GM18499 (cell line): ENCODE results near the gene ARHGEF19.

Experiments used
- ATAC-seq: cut with Tn5 transposase; IDR thresholded peaks from one replicate; pipeline ENCODE4 v1.9.1; 2021; ENCODE audit warnings: moderate number of reproducible peaks; ENCODE audit not compliant: insufficient read depth, unreplicated experiment

ARHGEF19 gene

GRCh38 chr1:16245476-16246196, 33.2 kb upstream of the ARHGEF19 start:
- ATAC-seq: no peak

DNA sequence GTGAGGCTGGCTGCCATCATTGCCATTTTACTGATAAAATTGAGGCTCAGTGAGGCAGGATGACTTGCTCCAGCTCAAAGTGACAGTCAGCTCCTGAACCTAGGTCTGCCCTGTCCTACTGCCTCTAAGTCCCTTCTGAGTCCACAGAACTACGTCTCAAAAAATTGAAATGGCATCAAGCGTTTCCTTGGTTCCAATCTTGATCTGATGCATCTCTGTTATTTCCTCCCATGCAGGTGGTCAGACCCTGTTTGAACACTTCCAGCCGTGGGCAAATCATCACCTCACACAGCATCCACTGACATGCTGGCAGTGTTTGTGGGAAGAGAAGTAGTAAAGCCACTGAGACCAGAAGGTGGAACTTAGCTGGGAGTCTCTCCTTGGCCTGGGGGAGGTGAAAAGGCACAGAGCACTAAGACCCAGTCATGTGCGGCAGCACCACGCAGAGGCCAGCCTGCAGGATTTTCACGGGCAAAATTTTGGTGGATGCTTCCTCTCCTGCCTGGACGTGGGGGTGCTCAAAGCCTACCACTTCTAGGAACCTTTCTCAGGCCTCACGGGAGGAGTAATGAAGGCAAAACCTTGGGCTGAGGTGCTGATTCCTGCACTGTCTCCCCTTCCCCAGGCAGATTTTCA, 32.3 kb upstream of the ARHGEF19 start:
- ATAC-seq: no peak

DNA sequence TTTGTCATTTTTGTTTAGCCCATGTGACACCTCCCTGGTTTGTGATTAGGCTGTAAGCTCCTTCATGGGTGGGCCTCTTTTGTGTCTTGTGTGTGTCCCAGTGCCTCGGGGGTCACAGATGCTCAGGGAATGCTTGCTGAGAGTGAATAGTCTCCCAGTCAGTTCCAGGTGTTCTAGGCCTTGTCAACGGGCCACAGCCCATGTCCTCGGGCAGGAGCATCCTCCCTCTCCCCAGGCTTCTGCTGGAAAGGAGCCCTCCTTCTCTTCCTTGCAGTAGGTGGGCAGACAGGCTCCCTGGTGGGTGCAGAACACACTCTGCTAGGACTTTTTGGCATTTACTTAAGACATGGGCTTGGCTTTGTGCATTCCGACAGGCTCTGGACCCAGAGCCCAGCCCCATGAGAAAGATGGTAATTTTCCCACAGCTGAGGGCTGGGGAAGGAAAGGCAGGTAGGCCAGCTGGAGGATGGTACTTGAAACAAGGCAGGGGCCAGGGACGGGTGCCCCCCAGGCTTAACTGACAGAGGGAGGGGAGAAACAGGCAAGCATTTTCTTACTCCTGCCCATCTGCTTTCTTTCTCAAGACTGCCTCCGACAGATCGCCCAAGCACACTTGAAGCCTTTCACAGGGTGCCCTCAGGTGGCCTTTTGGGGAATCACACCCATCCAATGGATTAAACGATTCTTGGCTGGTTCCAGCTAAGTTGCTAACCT, 31.6 kb upstream of the ARHGEF19 start:
- no peak for ATAC-seq

DNA sequence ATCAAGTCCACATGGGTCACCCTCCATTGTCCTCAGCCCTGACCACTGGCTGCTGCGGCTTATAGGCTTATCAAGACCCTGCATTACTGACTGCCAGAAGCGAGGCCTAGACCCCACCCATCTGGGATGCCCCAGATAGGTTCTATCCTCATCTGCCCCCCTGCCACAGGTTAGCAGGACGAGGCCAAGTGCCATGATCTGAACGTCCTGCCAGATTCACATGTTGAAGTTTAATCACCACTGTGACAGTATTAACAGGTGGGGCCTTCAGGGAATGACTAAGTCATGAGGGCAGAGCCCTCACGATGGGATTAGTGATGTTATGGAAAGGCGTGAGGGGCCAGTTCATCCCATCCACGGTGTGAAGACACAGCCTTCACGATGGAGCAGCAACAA, 30.8 kb upstream of the ARHGEF19 start:
- no peak for ATAC-seq

DNA sequence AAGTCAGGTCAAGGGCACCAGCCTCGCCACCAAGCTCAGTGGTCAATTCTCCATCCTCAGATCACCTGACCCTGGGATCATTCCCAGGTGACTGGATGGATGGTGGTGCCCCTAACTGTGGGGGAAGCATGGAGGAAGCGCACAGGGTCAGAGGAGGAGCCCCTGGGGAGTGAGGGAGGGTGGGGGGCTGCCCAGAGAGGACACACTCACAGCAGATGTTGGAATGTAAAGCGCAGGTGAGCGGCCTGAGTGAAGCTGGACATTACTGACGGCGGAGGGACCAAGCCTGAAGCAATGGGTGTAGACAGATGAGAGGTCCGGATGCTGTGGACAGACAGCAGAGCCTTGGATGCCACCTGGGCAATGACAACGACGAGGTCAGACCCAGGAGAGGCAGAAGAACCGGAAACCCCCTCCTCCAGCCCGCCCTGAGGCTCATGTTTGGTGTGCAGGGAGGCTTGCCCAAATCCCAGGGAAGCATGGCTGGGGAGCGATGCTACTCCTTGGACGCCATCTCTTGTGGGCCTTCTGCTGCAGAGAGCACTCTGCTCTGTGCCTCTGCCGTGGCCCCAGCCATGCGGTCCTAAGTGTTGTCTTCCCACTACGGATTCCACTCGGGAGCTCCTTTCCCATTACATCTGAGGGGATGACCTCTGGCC, 30.2 kb upstream of the ARHGEF19 start:
- no peak for ATAC-seq

- ATAC-seq: no peak
Observed at GRCh38 chr1:16241221-16241708, 28.8 kb upstream of the ARHGEF19 start.

- ATAC-seq: no peak
Observed at GRCh38 chr1:16239972-16240491, 27.6 kb upstream of the ARHGEF19 start.

DNA sequence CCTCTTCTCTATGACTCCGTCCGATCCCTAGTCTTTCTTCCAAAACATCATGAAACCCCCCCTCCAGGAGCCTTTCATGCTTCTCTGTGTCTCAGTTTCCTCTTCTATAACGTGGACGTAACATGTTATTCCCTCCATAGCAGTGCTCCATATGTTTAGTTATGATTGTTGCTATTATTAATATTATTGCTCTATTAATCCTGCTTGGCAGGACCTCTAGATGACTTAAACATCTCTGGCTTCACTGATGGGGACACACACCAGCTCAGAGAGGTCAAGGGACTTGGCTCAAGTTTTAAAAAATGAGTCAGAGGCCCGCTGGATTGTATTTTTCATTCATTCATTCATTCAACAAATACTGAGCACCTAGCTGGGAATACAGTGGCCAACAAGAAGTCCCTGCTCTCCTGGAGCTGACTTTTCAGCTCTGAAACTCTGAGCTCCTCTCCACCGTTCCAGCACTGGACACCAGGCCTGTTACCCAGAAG, 24.9 kb upstream of the ARHGEF19 start:
- ATAC-seq: no peak

GRCh38 chr1:16236511-16237342, 24.3 kb upstream of the ARHGEF19 start, which contains the start of gene CPLANE2:
TSS of gene CPLANE2 (minus strand) at chr1:16237183. CDS start at chr1:16236742, 441 bp downstream.
- ATAC-seq: no peak

GRCh38 chr1:16235944-16236510, 23.6 kb upstream of the ARHGEF19 start:
- ATAC-seq: no peak

GRCh38 chr1:16235347-16235746, 22.9 kb upstream of the ARHGEF19 start:
- no peak for ATAC-seq

DNA sequence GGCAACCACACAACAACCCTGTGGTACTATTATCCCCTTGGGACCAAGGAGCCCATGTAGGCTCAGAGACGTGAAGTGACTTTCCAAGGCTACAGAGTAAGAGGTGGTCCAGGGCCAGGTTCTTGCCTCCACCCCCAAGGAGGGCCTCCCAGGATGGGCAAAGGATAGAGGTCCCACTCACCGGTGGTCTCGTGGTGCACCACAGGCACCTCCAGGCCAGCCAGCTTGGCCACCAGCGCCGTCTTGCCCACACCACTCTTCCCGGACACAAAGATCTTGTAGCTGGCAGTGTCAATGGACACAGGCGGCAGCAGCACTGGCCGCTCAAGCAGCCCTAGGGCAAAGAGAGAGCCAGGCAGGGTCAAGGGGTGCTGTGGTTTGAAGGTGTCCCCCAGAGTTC, 21.0 kb upstream of the ARHGEF19 start:
- ATAC-seq: no peak

DNA sequence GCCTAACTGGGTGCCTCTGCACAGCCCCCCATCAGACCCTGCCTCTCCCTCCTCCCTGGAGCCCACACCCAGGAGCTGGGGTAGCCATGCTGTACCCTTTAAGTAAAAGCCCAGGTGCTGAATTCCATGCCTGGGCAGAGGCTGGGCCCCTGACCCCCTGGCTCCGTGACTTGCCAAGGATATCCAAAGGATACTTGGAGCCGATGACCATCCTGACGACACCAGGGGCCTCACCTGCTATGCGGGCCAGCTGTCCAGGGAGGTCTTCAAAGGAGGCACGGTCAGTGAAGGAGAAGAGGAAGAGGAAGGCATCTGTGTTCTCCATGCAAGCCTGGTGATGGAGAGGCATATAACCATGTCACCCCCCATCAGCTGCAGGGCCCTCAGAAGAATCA, 19.9 kb upstream of the ARHGEF19 start:
- no peak for ATAC-seq

DNA sequence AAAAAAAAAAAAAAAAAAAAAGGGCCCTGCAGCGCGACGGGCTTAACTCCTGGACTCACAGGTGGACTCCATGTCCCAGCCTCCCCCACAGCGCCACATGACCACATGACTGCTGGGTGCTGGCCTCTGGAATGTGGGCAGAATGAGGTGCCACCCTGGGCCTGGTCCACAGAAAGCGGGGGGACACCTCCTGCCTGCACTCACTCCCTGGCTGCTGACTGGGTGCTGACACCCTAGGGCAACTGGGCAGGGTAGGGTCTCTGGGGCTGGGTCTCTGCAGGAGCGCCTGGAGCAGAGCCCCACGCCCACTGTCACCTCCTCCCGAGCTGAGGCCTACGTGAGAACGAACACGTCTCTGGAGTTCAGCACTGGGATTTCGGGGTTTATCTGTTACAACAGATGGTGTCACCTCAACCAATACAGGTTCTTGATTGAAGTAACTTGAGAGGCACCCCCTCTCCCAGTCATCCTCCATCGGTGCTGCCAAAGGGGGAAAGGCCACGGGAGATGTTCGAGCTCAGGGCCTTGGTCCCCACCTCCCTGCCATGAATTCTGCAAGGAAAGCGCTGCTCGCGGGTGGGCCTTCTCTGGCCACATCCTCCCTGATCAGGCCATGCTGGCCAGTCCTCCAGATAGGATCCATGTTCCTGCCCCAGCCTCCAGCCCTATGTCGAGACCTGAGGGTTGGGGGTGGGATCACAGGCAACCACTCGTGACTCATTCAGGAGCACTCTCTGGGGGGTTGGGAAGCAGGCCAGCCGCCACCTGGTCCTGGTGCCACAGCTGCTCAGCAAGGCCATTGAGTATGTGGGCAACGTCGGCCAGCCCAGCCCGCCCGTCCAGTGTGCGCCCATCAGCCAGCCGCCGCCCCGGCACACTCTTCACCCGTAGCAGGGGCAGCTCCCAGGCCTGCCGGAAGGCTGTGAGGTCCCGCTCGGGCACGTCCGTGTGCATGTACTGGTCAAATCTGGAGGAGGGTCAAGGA, 19.2 kb upstream of the ARHGEF19 start:
- no peak for ATAC-seq

GRCh38 chr1:16230744-16231143, 18.3 kb upstream of the ARHGEF19 start:
- ATAC-seq: no peak

GRCh38 chr1:16229976-16230740, 17.7 kb upstream of the ARHGEF19 start:
- ATAC-seq: no peak

DNA sequence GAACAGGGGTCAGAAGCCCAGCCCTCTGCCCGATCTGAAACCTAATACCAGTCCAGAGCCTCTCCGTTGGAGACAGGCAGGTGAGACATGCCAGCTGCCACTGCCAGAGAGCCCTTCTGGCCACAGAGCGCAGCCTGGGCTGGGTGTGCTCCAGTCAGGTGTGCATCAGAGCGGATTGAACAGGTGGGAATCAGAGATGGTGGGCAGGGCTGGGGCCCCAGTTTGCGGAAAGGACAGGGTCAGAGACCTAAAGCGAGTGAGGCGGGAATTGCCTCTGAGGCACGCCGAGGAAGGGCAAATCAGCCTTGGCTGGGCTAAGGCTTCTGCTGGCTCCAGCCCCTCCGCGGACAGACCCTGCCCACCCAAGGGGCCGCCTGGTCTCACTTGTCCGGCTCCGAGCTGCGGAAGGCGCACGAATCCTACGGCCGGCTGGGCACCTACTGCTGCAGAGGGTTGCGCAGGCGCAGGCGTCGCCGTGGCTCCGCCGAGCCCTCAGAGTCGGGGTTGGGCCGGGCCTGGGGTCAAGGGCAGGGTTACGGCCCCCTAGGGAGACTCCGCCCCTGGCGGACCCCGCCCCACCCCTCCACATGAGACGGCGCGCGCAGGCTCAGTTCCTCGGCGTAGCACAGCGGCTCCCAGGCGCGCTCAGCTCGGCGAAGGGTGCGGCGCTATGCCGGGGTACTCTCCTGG, 14.2 kb upstream of the ARHGEF19 start:
- no peak for ATAC-seq
